ENCODE results near the gene LRRC18. TPM values are rescaled to one million over a fixed set of nuclear protein-coding genes. Genes with fewer than 3 reads are reported as not detected.

LRRC18 gene
- total and polyA plus RNA-seq, 2 donors (not counting 3 experiments of a cell fraction or from before 2014, with no cell fraction given): not detected

- no peaks in the 10 kb centered on the region for H4K20me1 ChIP-seq (replicated peaks; ENCODE audit: control insufficient read depth, extremely low read depth, insufficient read depth, low read length)
- H3K9ac ChIP-seq (replicated peaks; ENCODE audit: extremely low read depth, insufficient read depth, low read length): no peak overlapping the region
- TF ChIP-seq EZH2 (IDR thresholded peaks at IDR 0.05; ENCODE audit: borderline replicate concordance, low read depth, low read length, severe bottlenecking): no peak
- no peak for TF ChIP-seq POLR2AphosphoS5 (IDR thresholded peaks at IDR 0.05; ENCODE audit: insufficient read depth, low read depth, low read length)
- TF ChIP-seq POLR2A (IDR thresholded peaks at IDR 0.05; ENCODE audit: low read depth, low read length): no peak
- TF ChIP-seq GATA2 (IDR thresholded peaks at IDR 0.05; ENCODE audit: insufficient read depth, insufficient read length, low read depth, low read length): no peak
- no peak for TF ChIP-seq JUN (IDR thresholded peaks at IDR 0.05; ENCODE audit: borderline replicate concordance, insufficient read depth, insufficient read length, low read depth)
- no peak for TF ChIP-seq MYC (IDR thresholded peaks at IDR 0.05; ENCODE audit: low read depth, low read length)
- TF ChIP-seq, protein P1, sequence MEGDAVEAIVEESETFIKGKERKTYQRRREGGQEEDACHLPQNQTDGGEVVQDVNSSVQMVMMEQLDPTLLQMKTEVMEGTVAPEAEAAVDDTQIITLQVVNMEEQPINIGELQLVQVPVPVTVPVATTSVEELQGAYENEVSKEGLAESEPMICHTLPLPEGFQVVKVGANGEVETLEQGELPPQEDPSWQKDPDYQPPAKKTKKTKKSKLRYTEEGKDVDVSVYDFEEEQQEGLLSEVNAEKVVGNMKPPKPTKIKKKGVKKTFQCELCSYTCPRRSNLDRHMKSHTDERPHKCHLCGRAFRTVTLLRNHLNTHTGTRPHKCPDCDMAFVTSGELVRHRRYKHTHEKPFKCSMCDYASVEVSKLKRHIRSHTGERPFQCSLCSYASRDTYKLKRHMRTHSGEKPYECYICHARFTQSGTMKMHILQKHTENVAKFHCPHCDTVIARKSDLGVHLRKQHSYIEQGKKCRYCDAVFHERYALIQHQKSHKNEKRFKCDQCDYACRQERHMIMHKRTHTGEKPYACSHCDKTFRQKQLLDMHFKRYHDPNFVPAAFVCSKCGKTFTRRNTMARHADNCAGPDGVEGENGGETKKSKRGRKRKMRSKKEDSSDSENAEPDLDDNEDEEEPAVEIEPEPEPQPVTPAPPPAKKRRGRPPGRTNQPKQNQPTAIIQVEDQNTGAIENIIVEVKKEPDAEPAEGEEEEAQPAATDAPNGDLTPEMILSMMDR (IDR thresholded peaks at IDR 0.05; ENCODE audit: extremely low read depth in 1 of 2, insufficient read depth in 1 of 2, low read depth in 1 of 2, low read length in 2 of 2): no peak
- no peak for TF ChIP-seq FOS (IDR thresholded peaks at IDR 0.05; ENCODE audit: borderline replicate concordance, insufficient read depth, low read length)
- no peak for TF ChIP-seq MAX (IDR thresholded peaks at IDR 0.05; ENCODE audit: insufficient read depth, insufficient read length)
- H3K79me2 ChIP-seq (ENCODE audit: control insufficient read depth, insufficient read depth, low read length): no peaks in the 10 kb centered on the region
- H3K4me3 ChIP-seq (replicated peaks in 1 of 3; ENCODE audit: insufficient read depth in 1 of 3, low read depth in 1 of 3, low read length in 3 of 3): no peak overlapping the region
- CTCF ChIA-PET: interaction anchor here (1.2 kb wide), 1 partner anchor 276 kb away, joined by 4 read pairs; no protein-coding TSS in a partner anchor
- no peaks in the 10 kb centered on the region for H3K4me1 ChIP-seq (ENCODE audit: control insufficient read depth, extremely low read depth, insufficient read depth, low read length)
- H3K27ac ChIP-seq (ENCODE audit: insufficient read depth, low read depth, low read length): no peak overlapping the region
- FAIRE-seq (no peak), DNase-seq (ENCODE audit: low read depth, low spot score) (no peak)
- no peaks in the 10 kb centered on the region for H3K9me1 ChIP-seq (replicated peaks; ENCODE audit: control insufficient read depth, extremely low read depth, insufficient read depth, low read length)
- no peaks in the 10 kb centered on the region for H3K36me3 ChIP-seq (ENCODE audit: control insufficient read depth in 2 of 2, extremely low read depth in 1 of 2, insufficient read depth in 2 of 2, low read length in 2 of 2)
- no peak overlapping the region for H2AFZ ChIP-seq (ENCODE audit: low read depth, low read length)
- no peaks in the 10 kb centered on the region for H3K9me3 ChIP-seq (replicated peaks; ENCODE audit: control insufficient read depth, insufficient read depth, low read length)
- peaks cover 0 to 4% of the 10 kb centered on the region in 2 experiments for H3K27me3 ChIP-seq (ENCODE audit: control insufficient read depth in 2 of 2, insufficient read depth in 2 of 2, low read length in 2 of 2)
- intact Hi-C loops (cut with micrococcal nuclease) (loop anchor here (5.0 kb wide), 1 partner anchor 624 kb away; no protein-coding TSS in a partner anchor), dilution Hi-C loops (cut with MboI; ENCODE audit: extremely low pct_ligation_motif_present, low sequenced_read_pairs) (no loop called here)
- no TSS peak for BruUV-seq (replicated peaks)
- H3K4me2 ChIP-seq (ENCODE audit: insufficient read depth, low read length): no peak overlapping the region
- POLR2A ChIA-PET: no interaction called here
Observed at GRCh38 chr10:48887982-48888381, 51.7 kb downstream of the LRRC18 start.
